ENCODE data around the gene GPR180.
A peak's percentile ranks its signal among the peaks of the same experiment; 100 is the strongest.

The GPR180 gene

DNA sequence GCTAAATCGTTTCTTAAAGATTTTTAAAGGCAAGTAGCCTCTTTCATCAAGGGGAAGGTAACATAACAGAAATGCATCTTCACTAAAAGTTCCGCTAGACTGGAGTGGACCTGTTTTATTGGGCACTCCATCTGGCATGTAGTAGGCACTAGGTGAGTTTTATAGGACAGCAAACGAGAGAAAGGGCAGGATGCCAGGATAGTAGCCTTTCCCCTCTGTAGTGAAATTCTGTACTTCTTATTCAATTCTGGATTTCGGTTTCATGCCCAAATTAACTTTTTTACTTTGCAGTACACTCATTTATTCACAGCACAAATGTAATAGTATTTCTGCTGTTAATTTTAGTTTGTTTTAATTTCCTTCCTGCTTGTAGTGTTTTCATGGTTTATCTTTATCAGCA, 45.2 kb downstream of the GPR180 start:
- no peaks in the 10 kb centered on the region for H3K36me3 ChIP-seq (ENCODE audit: insufficient read depth, low read length)
- H3K9ac ChIP-seq (ENCODE audit: low read depth, low read length) = no peak overlapping the region
- no peaks in the 10 kb centered on the region for H3K4me1 ChIP-seq (ENCODE audit: insufficient read depth, low read length)
- no peaks in the 10 kb centered on the region for H3K9me3 ChIP-seq (ENCODE audit: control insufficient read depth, insufficient read depth, low read length)

DNA sequence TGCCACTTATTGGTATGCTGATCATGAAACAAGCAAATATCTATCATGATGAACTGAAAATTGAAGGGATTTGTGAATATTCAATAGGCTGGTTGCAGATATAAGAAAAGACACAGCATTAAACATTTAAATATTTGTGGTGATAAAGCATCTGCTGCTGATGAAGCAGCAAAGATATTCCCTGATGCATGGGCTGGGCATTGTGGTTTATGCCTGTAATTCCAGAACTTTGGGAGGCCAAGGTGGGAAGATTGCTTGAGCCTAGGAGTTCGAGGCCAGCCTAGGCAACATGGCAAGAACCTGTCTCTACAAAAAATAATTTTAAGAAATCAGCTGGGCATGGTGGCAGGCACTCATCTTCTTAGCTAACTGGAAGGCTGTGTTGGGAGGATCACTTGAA, 54.5 kb downstream of the GPR180 start:
- Histone ChIP-seq H3K9me3 (ENCODE audit: control insufficient read depth, insufficient read depth, low read length) (no peaks in the 10 kb centered on the region; the same call in 1 of the 2 replicates), H3K4me1 (ENCODE audit: insufficient read depth, low read length) (peaks cover 12% of the 10 kb centered on the region; the same call in 1 of the 2 replicates), H3K9ac (ENCODE audit: low read depth, low read length) (no peak overlapping the region), H3K36me3 (ENCODE audit: insufficient read depth, low read length) (no peaks in the 10 kb centered on the region)

DNA sequence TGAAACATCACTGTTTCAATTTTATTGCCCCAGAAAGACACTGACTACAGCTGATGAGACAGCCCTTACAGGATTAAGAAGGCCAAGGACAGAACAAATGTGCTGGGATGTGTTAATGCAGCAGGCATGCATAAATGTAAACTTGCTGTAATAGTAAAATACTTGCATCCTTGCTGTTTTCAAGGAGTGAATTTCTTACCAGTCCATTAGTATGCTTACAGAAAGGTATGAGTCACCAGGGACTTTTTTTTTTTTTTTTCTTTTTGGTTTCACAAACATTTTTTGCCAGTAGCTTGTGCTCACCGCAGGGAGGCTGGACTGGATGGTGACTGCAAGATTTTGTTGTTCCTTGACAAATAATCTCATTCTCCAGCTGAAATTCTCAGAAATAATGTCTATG, 55.1 kb downstream of the GPR180 start:
- Histone ChIP-seq H3K9me3 (ENCODE audit: control insufficient read depth, insufficient read depth, low read length) (no peaks in the 10 kb centered on the region; the same call in 1 of the 2 replicates), H3K36me3 (ENCODE audit: insufficient read depth, low read length) (no peaks in the 10 kb centered on the region), H3K4me1 (ENCODE audit: insufficient read depth, low read length) (peaks cover 12% of the 10 kb centered on the region; the same call in 1 of the 2 replicates), H3K9ac (ENCODE audit: low read depth, low read length) (no peak overlapping the region)

DNA sequence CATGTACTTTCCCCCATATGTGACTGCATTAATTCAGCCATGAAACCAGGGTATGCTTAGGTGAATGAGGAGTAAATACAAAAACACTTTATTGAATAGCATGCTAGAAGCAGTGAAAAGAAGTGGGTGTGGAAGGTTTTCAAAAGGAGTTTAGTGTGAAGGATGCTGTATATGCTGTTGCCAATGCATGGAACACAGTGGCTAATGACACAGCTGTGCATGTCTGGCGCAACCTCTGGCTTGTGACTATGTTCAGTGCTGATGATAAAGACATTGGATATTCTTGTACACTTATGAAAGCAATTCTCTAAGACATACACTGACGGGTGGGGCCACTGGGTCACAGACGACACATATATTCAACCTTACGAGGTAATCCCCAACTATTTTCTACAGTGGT, 55.5 kb downstream of the GPR180 start:
- H3K36me3 ChIP-seq (ENCODE audit: insufficient read depth, low read length) = no peaks in the 10 kb centered on the region

DNA sequence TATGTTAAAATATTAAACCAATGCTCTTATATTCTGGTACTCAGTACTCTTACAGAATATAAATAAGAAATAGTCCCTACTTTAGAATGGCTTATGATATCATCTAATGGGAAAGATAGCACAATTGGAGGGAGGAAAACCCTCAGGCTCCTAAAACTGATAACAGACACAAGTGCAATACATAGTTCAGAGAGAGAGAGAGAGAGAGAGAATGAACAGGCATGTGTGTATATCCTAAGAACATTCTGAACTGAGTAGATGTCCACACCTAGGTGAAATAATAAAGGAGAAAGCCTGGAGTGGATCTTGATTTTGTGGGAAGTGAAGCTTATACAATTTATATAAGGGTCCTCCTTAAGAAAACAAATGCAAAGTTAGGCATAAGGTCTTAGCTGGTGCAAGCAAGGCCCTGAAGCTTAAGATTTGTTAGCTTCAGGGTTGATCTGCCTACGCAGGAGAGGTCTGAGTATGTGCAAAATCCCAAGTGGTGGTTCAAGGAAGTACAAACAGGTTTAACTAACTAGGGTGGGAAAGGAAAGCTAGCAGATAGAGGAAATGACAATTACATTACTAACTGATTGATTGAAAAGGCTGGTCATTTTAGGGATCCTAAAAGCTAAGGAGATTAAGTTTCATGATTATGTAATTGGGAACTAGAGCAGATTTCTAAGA, 57.4 kb downstream of the GPR180 start:
- Histone ChIP-seq H3K36me3 (ENCODE audit: insufficient read depth, low read length) (no peaks in the 10 kb centered on the region), H3K9me3 (ENCODE audit: control insufficient read depth, insufficient read depth, low read length) (no peaks in the 10 kb centered on the region; the same call in 1 of the 2 replicates), H3K4me1 (ENCODE audit: insufficient read depth, low read length) (peaks cover 19% of the 10 kb centered on the region; the same call in 1 of the 2 replicates)

More for the DNA sequence above, 55.5 kb downstream of the GPR180 start:
- Histone ChIP-seq H3K4me1 (ENCODE audit: insufficient read depth, low read length) (peaks cover 13% of the 10 kb centered on the region; the same call in 1 of the 2 replicates), H3K9me3 (ENCODE audit: control insufficient read depth, insufficient read depth, low read length) (no peaks in the 10 kb centered on the region; the same call in 1 of the 2 replicates), H3K9ac (ENCODE audit: low read depth, low read length) (no peak overlapping the region)

DNA sequence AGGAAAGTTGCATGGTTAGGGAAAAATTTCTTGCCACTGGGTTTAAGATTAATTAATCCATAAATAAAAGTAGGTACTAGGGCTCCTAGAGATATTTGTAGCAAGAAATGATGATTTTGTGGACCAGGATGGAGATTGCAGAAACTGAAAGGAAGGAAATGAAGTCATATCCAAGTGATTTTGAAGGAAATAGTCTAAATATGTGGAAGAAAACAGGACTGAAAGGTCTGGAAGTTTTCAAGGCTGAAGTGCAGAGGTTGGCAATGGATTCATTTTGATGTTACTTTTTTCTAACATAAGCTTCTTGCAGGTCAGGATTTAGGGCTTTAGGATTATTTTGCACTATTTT, 57.9 kb downstream of the GPR180 start:
- peaks cover 19% of the 10 kb centered on the region; the same call in 1 of the 2 replicates for H3K4me1 ChIP-seq (ENCODE audit: insufficient read depth, low read length)
- no peaks in the 10 kb centered on the region for H3K36me3 ChIP-seq (ENCODE audit: insufficient read depth, low read length)
- no peaks in the 10 kb centered on the region; the same call in 1 of the 2 replicates for H3K9me3 ChIP-seq (ENCODE audit: control insufficient read depth, insufficient read depth, low read length)
- no peak overlapping the region for H3K9ac ChIP-seq (ENCODE audit: low read depth, low read length)

More for the DNA sequence above, 57.4 kb downstream of the GPR180 start:
- H3K9ac ChIP-seq (ENCODE audit: low read depth, low read length) = no peak overlapping the region

DNA sequence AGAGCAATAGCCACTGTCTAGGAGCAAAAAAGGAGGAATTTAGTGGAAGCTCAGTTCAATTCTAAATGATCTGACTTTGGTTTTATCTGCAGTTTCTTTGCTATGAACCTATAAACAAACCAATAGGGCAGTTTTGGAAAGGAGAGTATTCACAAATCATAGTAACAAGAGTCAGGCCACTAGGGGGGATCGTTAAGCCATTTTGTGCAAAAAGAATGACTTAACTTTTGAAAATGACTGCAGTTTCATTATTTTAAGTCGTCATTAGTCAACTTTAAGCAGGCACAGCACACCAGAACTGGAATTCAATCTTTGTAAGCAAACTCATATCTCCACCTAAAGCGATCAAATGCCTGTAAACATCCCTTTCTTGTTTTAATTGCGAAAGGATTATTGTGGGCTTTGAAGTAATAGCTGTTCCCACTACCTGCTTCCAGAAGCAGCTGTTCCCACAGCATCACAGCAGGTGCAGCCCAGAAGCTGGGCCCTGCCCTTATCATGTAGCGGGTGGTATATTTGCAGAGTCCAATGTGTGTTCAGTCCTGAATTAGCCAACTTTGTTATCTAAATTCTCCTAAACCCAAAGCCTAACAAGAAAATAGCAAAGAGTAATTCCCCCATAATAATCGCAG, 59.2 kb downstream of the GPR180 start:
- Histone ChIP-seq H3K4me1 (ENCODE audit: insufficient read depth, low read length) (peaks cover 19% of the 10 kb centered on the region; the same call in 1 of the 2 replicates), H3K9me3 (ENCODE audit: control insufficient read depth, insufficient read depth, low read length) (no peaks in the 10 kb centered on the region; the same call in 1 of the 2 replicates), H3K36me3 (ENCODE audit: insufficient read depth, low read length) (no peaks in the 10 kb centered on the region), H3K9ac (ENCODE audit: low read depth, low read length) (peak overlapping the region; percentile 28; the same call in 1 of the 2 replicates)

DNA sequence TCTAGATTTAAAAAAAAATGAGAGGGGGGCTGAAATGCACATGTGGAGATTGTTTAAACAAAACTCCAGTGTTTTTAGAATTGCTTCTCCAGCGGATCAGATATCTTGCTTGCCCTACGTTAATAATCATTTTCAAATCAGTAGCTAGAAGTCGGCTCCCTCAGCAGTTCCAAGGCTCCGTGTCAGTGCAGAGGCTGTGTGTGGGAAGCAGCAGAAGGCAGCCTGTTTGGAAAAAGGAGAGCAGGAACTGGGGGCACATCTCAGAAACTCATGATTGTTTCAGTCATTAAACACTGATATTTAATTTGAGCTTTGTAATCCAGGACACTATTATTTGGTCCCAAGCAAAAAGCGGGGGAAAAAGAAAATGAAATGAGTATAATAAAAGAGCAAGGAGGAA, 59.7 kb downstream of the GPR180 start:
- Histone ChIP-seq H3K4me1 (ENCODE audit: insufficient read depth, low read length) (peaks cover 19% of the 10 kb centered on the region; the same call in 1 of the 2 replicates), H3K9ac (ENCODE audit: low read depth, low read length) (no peak overlapping the region), H3K36me3 (ENCODE audit: insufficient read depth, low read length) (no peaks in the 10 kb centered on the region), H3K9me3 (ENCODE audit: control insufficient read depth, insufficient read depth, low read length) (no peaks in the 10 kb centered on the region)

DNA sequence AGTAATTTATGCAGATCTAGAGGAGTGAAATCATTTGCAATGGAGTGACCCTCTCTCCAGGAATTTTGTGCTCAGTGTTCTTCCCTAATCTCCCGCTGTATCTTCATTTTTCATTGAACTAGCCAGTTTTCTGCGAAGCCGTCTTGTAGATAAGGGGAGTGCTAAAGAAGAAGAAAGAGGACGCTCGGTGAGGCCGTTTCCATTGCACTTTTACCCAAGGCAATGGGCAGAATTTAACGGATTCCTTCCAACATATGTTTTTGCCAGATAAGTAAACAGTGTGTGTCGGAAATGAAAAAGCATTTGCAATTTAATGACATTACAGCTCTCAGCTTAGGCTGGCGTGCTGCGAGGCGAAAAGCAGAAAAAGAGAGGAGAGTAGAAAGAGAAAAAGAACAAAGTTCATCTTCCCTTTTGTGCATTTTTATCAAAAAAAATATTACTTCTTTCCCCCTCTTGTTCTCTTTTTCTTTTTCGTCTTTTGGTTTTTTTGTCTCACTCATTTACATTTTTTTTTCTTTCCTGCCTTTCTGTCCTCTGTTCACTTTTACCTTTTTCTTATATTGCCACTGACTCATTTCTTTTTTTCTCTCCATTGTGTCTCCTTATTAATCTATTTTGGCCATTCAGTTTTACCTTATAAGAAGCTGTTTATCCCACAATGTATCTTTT, 60.8 kb downstream of the GPR180 start:
- Histone ChIP-seq H3K9me3 (ENCODE audit: control insufficient read depth, insufficient read depth, low read length) (no peaks in the 10 kb centered on the region), H3K36me3 (ENCODE audit: insufficient read depth, low read length) (no peaks in the 10 kb centered on the region), H3K4me1 (ENCODE audit: insufficient read depth, low read length) (peaks cover 16% of the 10 kb centered on the region; the same call in 1 of the 2 replicates), H3K9ac (ENCODE audit: low read depth, low read length) (no peak overlapping the region)

DNA sequence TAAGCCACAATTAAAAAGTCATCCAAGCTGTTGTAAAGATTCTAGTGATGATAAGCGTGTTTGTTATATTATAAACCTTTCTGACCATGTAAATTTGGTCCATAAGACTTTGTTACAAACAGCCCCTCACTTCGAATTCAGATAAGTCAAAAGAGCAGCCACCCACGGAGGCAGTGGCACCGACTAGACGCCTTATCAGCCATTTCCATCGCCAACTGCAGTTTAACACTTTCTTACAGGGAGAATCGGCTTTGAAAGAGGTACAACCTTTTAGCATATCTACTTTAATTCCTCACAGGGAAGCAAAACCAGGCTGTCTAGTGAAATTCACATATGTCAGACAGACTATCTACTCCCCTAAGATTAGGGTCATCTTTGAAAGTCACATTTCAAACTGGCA, 63.2 kb downstream of the GPR180 start:
- H3K4me1 ChIP-seq (ENCODE audit: insufficient read depth, low read length) = peaks cover 16% of the 10 kb centered on the region; the same call in 1 of the 2 replicates
- no peaks in the 10 kb centered on the region for H3K36me3 ChIP-seq (ENCODE audit: insufficient read depth, low read length)
- H3K9me3 ChIP-seq (ENCODE audit: control insufficient read depth, insufficient read depth, low read length) = no peaks in the 10 kb centered on the region
- H3K9ac ChIP-seq (ENCODE audit: low read depth, low read length) = no peak overlapping the region

DNA sequence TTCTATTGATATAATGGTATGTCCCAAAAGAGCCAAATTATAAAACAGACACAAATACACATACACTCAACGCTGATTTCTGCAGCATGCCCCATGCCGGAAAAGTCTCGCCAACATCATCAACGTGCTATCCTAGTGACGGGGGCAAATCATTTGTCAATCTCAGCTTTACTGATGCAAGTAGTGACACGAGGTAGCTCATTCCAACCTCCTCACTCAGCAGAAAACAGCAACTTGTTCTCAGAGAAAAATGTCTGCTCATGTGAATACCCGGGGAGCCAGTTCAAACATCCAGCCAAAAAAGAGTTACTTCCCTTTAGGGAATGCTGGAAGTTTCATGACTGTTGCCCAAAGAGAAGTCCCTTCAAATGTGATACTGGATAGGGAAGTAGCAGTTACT, 64.4 kb downstream of the GPR180 start:
- H3K9me3 ChIP-seq (ENCODE audit: control insufficient read depth, insufficient read depth, low read length) = no peaks in the 10 kb centered on the region
- no peak overlapping the region for H3K9ac ChIP-seq (ENCODE audit: low read depth, low read length)
- no peaks in the 10 kb centered on the region for H3K36me3 ChIP-seq (ENCODE audit: insufficient read depth, low read length)
- H3K4me1 ChIP-seq (ENCODE audit: insufficient read depth, low read length) = peaks cover 7% of the 10 kb centered on the region; the same call in 1 of the 2 replicates

DNA sequence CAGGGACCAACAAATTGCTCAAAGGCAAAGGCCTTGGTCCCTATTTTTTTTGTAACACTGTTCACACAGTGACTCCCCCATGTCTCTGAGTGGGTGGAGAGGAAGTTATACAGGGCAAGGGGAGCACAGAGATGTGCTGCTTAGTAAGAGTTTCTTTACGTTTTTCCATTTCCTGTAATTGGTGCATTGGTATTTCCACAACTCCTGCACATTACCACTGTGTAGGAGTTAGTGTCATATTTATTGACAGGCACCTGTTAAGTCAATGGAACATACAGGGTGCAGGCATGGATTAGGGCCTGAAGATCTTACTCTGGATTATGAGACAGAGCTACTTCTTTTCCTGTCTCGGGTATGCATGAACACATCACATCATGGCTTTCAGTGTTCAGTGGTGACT, 65.5 kb downstream of the GPR180 start:
- Histone ChIP-seq H3K9ac (ENCODE audit: low read depth, low read length) (no peak overlapping the region), H3K36me3 (ENCODE audit: insufficient read depth, low read length) (no peaks in the 10 kb centered on the region), H3K4me1 (ENCODE audit: insufficient read depth, low read length) (peaks cover 6% of the 10 kb centered on the region; the same call in 1 of the 2 replicates), H3K9me3 (ENCODE audit: control insufficient read depth, insufficient read depth, low read length) (no peaks in the 10 kb centered on the region)

DNA sequence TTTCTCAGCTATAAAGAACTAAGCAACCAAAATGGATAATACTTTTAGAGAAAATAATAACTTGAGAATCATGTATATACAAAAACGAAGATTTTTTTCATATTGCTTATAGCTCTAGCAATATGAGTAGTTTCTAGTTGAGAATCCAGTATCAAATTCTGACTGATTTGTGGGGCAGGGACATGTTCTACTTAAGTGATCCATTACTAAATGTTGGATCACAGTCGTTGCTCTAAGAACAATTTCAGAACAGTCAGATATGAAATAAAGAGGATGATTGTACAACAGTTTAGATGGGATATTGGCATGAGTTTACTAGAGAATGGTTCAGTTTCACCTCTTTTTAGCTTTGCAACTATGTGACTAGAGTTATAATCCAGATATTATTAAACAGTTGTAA, 70.7 kb downstream of the GPR180 start:
- H3K4me1 ChIP-seq (ENCODE audit: insufficient read depth, low read length) = peaks cover 11% of the 10 kb centered on the region; the same call in 1 of the 2 replicates
- no peaks in the 10 kb centered on the region for H3K9me3 ChIP-seq (ENCODE audit: control insufficient read depth, insufficient read depth, low read length)
- H3K9ac ChIP-seq (ENCODE audit: low read depth, low read length) = no peak overlapping the region
- H3K36me3 ChIP-seq (ENCODE audit: insufficient read depth, low read length) = no peaks in the 10 kb centered on the region

DNA sequence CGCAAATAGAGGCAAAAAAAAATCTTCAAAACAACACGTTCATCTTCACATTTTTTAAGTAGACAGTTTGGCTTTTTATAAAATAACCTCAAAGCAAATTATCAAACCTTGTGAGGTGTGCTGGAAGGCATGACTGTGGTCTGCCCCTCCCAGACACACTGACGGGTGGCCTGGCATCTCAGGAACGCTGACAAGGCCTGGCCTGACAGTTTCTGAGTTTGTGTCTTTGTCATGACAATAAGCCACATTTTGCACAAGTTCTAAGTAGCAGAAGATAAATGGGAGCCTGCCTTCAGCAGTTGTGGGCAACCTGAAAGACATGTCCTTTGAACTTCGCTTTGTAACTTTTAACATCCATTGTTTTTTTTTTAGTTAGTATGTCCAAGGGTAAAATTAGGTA, 72.2 kb downstream of the GPR180 start:
- H3K36me3 ChIP-seq (ENCODE audit: insufficient read depth, low read length) = no peaks in the 10 kb centered on the region
- H3K9ac ChIP-seq (ENCODE audit: low read depth, low read length) = no peak overlapping the region
- no peaks in the 10 kb centered on the region for H3K9me3 ChIP-seq (ENCODE audit: control insufficient read depth, insufficient read depth, low read length)
- peaks cover 19% of the 10 kb centered on the region for H3K4me1 ChIP-seq (ENCODE audit: insufficient read depth, low read length)
